EH (cell line): ENCODE data around the gene TSPAN31.
A peak's percentile ranks its signal among the peaks of the same experiment; 100 is the strongest.

ENCODE experiments used
- DNase-seq: peaks from one replicate; pipeline ENCODE4 v3.0.0-alpha.2; 2015; ENCODE audit warnings: low read depth

The TSPAN31 gene

GRCh38 chr12:57735952-57736740 lies 8.7 kb upstream of the TSPAN31 start:
- DNase-seq = peak; percentile 60

GRCh38 chr12:57736741-57737466 lies 7.9 kb upstream of the TSPAN31 start:
- no peak for DNase-seq

DNA sequence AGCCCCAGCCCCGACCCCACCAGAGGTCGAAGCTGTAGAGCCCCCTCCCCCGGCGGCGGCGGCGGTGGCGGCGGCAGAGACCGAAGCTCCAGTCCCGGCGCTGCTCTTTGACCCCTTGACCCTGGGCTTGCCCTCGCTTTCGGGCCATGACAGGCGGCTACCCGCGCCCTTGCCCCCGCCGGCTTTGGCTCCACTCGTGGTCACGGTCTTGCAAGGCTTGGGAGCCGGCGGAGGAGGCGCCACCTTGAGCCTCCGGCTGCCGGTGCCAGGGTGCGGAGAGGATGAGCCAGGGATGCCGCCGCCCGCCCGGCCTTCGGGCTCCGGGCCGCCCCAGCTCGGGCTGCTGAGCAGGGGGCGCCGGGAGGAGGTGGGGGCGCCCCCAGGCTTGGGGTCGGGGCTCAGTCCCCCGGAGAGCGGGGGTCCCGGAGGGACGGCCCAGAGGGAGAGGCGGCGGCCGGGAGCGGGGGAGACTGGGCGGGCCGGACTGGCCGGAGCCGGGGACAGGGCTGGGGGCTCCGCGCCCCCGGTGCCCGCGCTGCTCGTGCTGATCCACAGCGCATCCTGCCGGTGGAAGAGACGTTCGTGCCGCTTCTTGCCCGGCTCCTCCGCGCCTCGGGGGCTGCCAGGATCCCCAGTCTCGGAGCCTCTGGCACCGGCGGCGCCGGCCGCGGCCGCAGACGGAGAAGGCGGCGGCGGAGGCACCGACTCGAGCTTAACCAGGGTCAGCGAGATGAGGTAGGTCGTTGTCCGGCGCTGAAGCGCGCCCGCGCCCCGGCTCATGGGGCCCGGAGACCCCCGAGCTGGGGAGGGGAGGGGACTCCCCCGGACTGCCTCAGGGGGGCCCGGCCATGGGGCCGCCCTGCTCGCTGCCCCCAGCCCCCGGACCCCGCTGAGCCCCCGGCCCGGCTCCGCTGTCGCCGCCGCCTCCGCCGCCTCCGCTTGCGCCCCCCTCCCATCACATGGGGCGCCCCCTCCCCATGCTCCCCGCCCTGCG lies 7.1 kb upstream of the TSPAN31 start:
- peak; percentile 30 for DNase-seq

DNA sequence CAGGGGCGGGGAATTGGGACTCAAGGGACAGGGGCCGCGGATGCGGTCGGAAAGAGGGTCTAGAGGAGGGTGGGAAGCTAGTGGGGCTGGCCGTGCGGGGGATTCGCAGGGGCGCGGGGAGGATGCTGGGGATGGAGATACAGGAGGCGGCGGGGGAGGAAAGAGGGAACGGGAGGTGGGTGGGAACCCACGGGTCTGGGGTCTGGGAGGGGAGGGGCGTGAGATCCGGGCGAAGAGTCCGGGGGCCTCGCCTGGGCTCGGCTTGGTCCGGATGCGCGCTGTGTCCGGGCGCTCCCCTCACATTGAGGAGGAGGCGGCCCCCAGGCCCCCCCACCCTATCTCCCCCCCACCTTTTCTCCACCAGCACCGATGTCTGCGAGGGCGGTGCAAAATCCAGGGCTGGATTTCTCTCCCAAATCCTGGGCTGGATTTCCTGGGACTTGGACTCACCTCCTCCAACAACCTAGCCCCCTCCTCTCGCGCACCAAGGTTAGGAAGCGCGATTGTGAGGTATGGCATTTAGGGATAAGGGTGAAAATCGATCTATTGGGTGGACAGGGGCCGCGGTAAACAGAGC lies 6.1 kb upstream of the TSPAN31 start, which contains the start of gene AGAP2:
AGAP2 (minus strand) TSS at position 82 of the 577 bp plus-strand sequence. CDS start 496 bp downstream, outside the sequence.
- DNase-seq = no peak

- DNase-seq = no peak
Observed at GRCh38 chr12:57739387-57739786, 5.5 kb upstream of the TSPAN31 start.

GRCh38 chr12:57739914-57740538 lies 4.8 kb upstream of the TSPAN31 start:
- no peak for DNase-seq

GRCh38 chr12:57740656-57741412 lies 4.0 kb upstream of the TSPAN31 start:
- DNase-seq = no peak

DNA sequence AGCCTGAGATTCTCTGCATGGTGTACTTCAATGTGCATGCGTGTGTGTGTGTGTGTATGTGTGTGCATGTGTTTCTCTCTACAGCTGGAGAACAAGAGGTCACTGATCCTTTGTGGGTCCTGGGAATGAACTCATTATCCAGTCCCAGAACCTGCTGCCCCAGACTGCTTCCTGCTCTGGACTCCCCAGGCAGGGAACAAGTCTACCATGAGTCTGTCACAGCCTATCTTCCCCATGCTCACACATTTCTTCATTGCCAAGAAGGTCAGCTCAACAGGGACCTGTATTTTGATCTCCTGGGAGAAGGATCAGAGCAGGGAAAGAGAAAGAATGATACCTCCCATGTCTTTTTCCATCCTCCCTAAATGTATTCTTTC lies 3.4 kb upstream of the TSPAN31 start:
- DNase-seq = no peak

- no peak for DNase-seq
Observed at GRCh38 chr12:57741844-57742738, 2.7 kb upstream of the TSPAN31 start.

GRCh38 chr12:57743769-57744168 lies 1.1 kb upstream of the TSPAN31 start:
- DNase-seq = no peak

DNA sequence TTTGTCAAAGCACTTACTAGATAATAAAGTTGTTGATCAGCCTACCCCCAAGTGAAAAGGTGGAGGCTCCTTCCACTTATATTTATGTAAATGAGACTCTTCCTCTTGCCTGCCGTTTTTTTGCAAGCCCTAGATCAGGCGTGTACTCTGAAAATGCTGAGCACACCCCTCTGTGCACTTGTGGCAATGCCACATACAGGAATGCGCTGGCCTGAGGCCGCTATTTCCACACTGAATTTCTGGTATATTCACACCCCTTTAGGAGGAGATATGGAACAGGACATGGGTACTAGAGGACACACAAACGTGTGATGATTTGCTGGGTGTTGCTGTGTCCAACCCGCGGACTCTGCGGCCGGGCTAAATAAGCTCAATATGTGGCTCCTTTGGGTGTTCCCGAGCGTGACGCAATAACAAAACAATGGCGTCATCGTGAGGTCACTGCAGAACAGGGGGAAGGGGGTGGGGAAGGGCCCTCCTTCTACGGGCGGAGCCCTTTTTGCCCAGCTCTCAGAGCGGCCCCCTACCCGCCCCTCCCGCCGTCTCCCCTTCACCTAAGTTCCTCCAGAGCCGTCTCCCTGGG lies 554 bp upstream of the TSPAN31 start:
- no peak for DNase-seq

GRCh38 chr12:57745485-57745881 lies 644 bp downstream of the TSPAN31 start:
- DNase-seq = no peak

- DNase-seq = no peak
Observed at GRCh38 chr12:57746025-57746424, 1.2 kb downstream of the TSPAN31 start.

GRCh38 chr12:57749061-57749460 lies 4.2 kb downstream of the TSPAN31 start:
- no peak for DNase-seq

GRCh38 chr12:57750561-57751431 lies 6.0 kb downstream of the TSPAN31 start:
- no peak for DNase-seq

DNA sequence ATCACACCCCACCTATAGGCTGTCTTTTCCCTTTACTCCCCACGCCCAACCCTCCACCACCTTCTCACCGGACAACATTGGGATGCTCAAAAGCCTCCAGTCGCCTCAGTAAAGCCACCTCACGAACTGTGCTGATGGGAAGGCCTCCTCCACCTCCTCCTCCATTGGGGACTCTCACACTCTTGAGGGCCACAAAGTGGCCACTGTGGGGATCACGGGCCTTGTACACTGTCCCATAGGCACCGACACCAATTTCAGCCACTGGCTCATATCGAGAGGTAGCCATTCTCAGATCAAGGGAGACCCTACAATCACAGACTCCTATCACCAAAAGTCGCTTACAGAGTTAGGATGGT lies 6.6 kb downstream of the TSPAN31 start:
- no peak for DNase-seq

- peak; percentile 100 for DNase-seq
Observed at GRCh38 chr12:57751788-57752667, 7.2 kb downstream of the TSPAN31 start, which contains the start of gene CDK4. CDK4 (minus strand) TSS chr12:57752310; CDS start chr12:57751717, 593 bp downstream.
